Measurements from ENCODE around the gene CRADD.

GRCh38 chr12:93813972-93814821, 137.0 kb downstream of the CRADD start:
- TF ChIP-seq POLR2AphosphoS5 (IDR thresholded peaks at IDR 0.05; ENCODE audit: borderline replicate concordance, low read depth, low read length), result no peak
- no peak for TF ChIP-seq EZH2 (IDR thresholded peaks at IDR 0.05)
- no peak for TF ChIP-seq FOXP2 (optimal IDR thresholded peaks at IDR 0.05; ENCODE audit: control extremely low read depth, extremely low read length, insufficient read depth)
